HG02852 (cell line): ENCODE measurements around the gene CDC42EP4.

Source experiments
- ATAC-seq: cut with Tn5 transposase; IDR thresholded peaks from one replicate; pipeline ENCODE4 v1.9.1; 2021; ENCODE audit warnings: mild to moderate bottlenecking, moderate library complexity; ENCODE audit not compliant: unreplicated experiment

Gene CDC42EP4

DNA sequence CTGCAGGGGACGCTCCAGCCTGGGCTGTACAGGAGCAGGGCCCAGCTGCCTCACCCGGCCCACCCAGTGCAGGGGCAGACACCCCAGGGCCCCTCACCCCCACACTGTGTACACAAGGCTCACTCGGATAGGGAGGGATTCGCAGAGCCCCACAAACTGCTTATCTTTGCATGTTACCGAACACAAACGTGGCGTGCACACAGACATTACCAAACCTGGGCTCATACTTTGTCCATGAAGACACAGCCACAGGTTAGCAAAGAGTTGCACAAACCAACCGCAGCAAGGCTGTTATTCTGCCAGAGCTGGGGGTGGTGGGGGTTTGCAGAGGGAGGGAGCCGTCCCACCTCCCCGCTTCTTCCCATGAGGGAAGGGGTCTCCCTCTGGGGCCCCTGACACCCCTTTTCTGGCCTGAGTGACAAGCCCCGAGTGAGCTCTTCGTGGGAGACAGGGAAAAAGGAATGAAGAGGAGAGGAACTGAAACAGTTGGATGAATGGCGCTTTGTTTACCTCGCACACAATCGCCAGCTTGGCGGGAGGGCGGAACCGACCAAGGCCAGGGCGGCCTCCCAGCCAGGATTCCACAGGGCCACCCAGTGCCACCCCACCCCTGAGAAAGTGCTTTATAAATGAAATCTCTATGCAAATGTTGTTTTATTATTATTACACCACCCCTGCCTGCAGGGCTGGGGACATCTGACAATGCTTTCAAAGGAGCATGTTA lies 49.7 kb downstream of the CDC42EP4 start:
- no peak for ATAC-seq

DNA sequence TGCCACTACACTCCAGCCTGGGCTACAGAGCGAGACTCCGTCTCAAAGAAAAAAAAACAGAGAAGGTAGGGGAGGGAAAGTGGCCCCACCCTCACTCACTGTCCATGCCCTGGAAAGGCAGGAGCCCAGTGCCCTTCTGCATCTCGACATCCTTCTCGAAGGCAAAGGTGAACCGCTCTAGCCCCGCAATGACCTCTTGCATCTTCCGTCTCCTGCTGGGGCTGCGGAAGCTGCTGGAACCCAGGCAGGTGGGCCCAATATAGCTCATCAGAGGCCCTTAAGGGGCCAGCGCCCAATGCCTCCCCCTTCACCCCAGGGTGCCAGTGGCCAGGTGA lies 50.2 kb downstream of the CDC42EP4 start, which contains the start of gene CPSF4L:
TSS of gene CPSF4L (minus strand) at position 264 of the 335 bp plus-strand sequence. CDS start at position 202, 62 bp downstream.
- ATAC-seq: no peak

DNA sequence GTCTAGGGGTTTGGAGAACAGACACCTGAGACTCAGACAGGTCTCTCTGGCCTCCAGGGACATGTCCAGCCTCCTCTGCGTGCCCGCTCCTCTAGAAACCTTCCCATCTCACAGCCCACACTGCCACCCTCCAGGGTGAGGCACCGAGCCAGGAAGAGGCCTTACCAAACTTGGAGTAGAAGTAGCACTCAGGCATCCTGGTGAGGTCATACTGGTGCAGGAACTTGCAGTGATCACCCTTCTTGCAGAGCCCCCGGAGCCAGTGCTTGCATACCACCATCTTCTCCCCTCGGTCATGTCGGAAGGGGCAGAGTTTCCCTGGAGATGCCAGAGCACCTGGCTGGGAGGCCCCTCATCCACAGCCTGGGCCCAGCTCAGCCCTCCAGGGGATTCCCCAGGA lies 54.3 kb downstream of the CDC42EP4 start:
- no peak for ATAC-seq

DNA sequence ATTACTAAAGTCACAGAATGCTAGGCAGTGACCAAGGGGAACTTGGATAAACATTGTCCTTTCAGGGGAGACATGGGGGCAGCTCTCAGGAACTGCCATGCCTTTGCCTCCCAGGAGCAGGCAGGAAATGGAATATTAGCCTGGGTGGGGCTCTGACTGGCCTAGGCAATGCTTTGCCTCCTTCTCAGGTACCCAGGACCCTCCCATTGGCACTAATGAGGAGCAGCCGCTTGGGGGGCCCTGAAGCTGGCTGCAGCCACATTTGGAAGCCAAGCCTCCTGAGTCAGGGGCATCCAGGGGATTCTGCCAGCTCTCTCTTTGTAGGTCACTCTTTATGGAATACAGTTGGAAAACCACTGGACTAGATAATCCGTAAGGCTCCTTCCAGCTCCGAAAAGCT lies 55.6 kb downstream of the CDC42EP4 start:
- ATAC-seq: no peak

DNA sequence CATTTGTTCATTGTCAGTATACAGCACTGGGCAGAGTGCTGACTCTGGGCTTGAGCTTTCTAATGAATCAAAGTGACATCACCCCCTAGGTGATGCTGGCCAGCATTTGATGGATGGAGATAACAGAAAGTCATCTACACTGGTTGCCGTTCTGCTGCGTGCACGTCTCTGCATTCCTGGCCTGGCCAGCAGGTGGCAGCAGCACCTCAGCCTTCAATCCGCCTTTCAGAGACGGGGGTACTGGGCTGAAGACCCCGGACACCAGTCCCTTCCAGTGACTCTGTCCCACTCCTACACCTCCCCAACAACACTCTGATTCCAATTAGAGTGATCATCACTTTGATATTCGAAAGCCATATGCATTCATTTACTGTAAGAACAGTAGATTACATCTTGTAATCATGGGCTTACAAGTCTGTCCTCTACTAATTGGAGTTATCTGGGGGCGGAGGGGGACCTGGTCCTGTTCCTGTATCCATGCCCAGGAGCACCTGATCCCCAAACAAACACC lies 56.1 kb downstream of the CDC42EP4 start:
- ATAC-seq: no peak

DNA sequence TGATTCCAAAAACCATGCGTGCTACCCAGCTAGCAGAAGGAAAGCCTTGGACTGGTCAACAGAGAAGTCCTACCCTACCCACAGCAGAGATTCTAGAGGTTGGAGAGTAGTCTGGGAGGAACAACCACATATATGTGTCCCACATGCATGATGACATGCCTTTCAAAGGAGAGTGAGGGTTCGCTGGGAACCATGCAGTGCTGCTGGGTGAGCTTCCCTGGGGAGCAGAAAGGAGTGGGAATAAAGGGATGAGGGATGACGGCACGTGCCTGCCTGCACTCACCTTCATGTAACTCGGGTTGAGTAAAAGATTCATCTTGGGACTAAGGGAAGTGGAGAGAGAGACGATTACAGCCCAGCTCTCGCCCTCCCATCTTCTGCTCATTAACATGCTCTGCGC lies 59.9 kb downstream of the CDC42EP4 start:
- ATAC-seq: no peak

DNA sequence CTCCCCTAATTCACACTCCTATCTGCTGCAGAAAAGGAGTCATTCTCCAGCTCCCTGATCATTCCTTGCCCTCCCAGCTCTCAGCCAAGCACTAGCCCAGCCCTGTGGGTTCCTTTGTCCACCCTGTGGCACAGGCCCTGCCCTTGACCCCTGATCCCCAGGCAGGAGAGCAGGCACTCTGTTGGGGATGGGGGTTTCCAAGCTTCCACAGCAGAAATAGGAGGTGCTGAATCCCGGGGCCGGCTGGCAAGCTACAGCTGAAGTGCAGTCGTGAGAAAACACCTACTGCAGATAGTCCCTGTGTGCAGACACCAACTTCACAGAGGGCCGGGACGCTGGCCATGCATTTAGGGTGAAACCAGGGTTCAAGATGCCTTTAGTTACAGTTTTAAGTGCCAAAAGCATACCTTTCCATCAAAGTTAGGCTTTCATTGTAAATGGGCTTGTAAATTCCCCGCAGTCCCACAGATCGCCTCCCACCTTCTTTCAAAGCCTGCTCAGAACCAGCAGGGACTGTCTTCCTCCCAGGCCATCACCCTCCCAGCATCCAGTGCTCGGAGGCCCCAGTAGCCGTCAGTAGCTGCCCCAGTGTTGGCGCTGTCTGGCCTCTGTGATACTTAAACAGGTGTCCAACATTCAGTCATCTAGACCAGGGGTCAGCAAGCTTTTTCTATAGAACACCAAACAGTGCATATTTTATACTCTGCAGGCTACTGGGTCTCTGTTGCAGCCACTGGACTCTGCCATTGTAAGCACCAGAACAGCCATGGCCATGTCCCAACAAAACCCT lies 60.8 kb downstream of the CDC42EP4 start:
- no peak for ATAC-seq

DNA sequence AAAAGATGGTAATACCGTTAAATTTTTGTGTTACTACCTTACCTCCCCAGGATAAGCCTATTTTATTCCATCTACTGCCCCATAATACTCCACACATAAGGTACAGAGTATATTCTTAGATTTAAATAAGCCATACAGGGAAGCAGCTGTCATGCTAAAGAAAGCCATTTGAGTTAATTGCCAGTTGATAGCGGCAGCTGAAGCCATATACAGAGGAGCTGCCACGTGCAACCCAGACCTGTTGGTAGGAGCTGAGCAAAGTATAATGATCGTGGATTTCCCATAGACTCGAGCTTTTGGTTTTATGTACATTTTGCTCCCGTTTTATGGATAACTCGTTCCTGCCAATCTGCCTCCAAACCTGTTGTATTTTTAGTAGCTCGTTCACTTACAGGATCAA lies 62.1 kb downstream of the CDC42EP4 start:
- ATAC-seq: no peak

DNA sequence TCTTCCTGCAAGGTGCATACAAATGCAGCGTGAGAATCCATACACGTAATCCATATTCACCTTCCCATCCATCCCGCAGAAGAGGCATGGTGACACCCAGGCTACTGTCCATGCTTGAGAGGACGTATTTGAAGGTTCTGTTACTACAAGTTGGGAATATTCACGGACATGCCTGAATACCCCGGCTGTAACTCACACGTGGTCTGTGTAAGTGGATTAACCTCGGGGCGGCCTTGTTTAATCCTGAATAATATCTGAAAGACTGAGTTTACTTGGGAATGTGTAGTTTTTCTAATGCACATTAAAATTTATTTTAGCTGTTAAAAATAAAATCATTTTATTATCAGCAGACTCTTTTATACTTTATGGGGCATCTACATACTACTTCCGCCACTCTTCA lies 63.3 kb downstream of the CDC42EP4 start:
- ATAC-seq: no peak

DNA sequence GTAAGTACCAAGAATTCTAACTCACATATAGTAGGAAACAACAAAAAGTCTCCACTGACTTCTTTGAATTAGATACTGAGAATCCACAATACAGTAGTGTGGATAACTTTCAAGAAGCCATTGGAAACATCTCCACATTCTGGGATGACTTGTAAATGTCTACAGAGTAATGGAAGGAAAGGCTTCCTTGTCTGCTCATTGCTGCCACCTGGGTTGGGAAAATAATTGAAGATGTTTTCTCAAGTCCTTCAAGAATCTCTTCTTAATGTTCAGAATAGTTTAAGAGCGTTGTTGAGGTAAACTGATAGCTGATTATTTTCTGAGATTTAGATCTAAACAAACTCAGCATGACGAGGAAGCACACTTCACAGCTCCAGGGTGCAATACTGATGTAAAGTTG lies 64.1 kb downstream of the CDC42EP4 start:
- ATAC-seq: no peak

DNA sequence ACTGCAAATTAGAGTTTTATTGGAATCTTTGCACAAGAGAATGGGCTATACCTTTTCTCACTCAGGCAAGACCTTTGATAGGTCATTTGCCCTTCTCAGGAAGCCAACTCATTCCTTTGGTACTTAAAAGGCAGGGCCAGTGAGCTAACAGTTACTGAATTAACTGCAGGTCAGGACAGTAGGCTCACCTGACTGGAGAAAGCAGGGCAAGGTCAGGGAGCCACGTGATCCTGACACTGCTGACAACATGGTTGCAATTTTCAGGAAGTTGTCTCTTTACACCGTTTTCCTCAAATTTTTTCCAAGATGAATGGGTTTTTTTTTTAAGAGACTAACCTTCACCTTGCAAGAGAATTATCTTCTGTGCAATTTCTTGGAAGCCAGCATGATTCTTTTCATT lies 71.2 kb downstream of the CDC42EP4 start:
- no peak for ATAC-seq

DNA sequence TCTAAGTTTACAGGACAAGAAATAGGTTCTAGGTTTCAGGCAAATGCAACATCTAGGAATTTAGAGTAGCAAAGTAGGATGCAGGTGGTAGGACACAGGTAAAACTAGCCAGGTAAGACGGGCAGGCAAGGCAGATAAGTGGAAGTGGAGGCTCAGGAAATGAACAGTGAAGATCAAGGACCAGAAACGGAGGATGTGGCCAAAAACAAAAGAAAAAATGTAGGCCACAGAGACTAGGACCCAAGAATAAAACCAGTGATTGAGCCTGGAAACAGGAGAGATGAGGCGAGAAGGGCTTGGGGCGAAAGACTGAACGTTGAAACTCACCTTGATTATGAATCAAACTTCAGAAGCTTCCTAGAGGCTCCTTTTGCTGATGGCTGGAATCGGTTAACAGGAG lies 74.1 kb downstream of the CDC42EP4 start:
- ATAC-seq: no peak

DNA sequence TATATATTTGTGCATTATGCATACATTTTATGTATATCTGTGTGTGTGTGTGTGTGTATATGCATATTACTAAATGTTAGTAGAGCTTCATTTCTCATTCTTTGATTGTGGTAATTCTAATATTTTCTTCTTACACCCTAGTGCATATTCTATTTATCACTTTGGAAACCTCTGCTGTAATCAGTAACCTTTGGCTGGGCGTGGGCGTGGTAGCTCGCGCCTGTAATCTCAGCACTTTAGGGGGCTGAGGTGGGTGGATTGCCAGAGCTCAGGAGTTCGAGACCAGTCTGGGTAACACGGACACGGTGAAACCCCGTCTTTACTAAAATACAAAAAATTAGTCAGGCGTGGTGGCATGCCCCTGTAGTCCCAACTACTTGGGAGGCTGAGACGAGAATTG lies 77.1 kb downstream of the CDC42EP4 start:
- ATAC-seq: no peak
